Hepatic stellate cell (primary cell): ENCODE data around the gene UQCC2.

Source experiments
- DNase-seq: peaks from one replicate; pipeline ENCODE4 v3.0.0; 2011; ENCODE audit warnings: low spot score

Gene UQCC2

GRCh38 chr6:33654831-33655554 lies 56.5 kb downstream of the UQCC2 start:
- DNase-seq: no peak

GRCh38 chr6:33652002-33652401 lies 59.5 kb downstream of the UQCC2 start:
- no peak for DNase-seq

- DNase-seq: no peak
Measured at GRCh38 chr6:33651403-33651802, 60.1 kb downstream of the UQCC2 start.
